Retinal pigment epithelial cell (primary cell): Measurements from ENCODE around the gene EBPL.

Experiments
- DNase-seq: peaks from one replicate; pipeline ENCODE4 v3.0.0-alpha.2; 2010; ENCODE audit warnings: low read depth
- H3K4me3 ChIP-seq: 2 replicates; pipeline ENCODE4 v1.5.1; 2011; ENCODE audit warnings: mild to moderate bottlenecking, low read length, control low read depth, moderate library complexity
- CTCF ChIP-seq: conservative IDR thresholded peaks from 2 replicates; pipeline ENCODE4 v1.5.1; 2011; ENCODE audit warnings: low read depth, low read length, control low read depth, inconsistent platforms

The EBPL gene

GRCh38 chr13:49627831-49628652, 63.2 kb downstream of the EBPL start, which contains the start of gene ARL11:
TSS of gene ARL11 (plus strand) at chr13:49628507. CDS start at chr13:49630448, 1,941 bp downstream.
- no peak for TF ChIP-seq CTCF
- no peak for DNase-seq
- H3K4me3 ChIP-seq = no peak within 1 kb of the TSS

GRCh38 chr13:49625392-49626079, 65.8 kb downstream of the EBPL start:
- TF ChIP-seq CTCF = no peak
- no peak for DNase-seq
- no peak overlapping the region for H3K4me3 ChIP-seq

- no peak overlapping the region for H3K4me3 ChIP-seq
- no peak for DNase-seq
- TF ChIP-seq CTCF = no peak
Observed at GRCh38 chr13:49624229-49624628, 67.1 kb downstream of the EBPL start.

- TF ChIP-seq CTCF = no peak
- DNase-seq = no peak
- H3K4me3 ChIP-seq = no peak overlapping the region
Observed at GRCh38 chr13:49622174-49622946, 68.9 kb downstream of the EBPL start.

GRCh38 chr13:49620170-49620621, 71.1 kb downstream of the EBPL start:
- no peak for DNase-seq
- no peak for TF ChIP-seq CTCF
- H3K4me3 ChIP-seq = no peak overlapping the region

GRCh38 chr13:49616676-49617065, 74.6 kb downstream of the EBPL start:
- DNase-seq = no peak
- no peak overlapping the region for H3K4me3 ChIP-seq
- TF ChIP-seq CTCF = no peak
